HEK293 (cell line): ENCODE measurements around the gene VSIR.

ENCODE experiments used
- CTCF ChIA-PET: fragments of 350-600 bp; formaldehyde crosslinking; extraction: SDS; loops from one replicate; lab custom pipeline; 2021; ENCODE audit warnings: antibody characterized with exemption; lab: Yijun Ruan, JAX
- POLR2A ChIA-PET: fragments of 300-600 bp; formaldehyde crosslinking; extraction: SDS; loops from one replicate; lab custom pipeline; 2020; ENCODE audit warnings: antibody characterized with exemption, inconsistent platforms; lab: Yijun Ruan, JAX
- H3K27ac ChIP-seq: fragments of 200-500 bp; sonication (Bioruptor generic); 2 replicates; pipeline ENCODE4 v1.5.1; 2014; ENCODE audit warnings: low read depth, low read length, control low read depth, inconsistent platforms; ENCODE audit errors: extremely low read depth
- H3K36me3 ChIP-seq, 2 experiments: fragments of 200-500 bp in 1 of 2; sonication (Bioruptor generic) in 1 of 2; 1 replicate in 1 of 2; 2 replicates in 1 of 2; pipeline ENCODE4 v1.5.1; 2014 to 2017; ENCODE audit warnings: inconsistent platforms in 2 of 2, low read length in 2 of 2; ENCODE audit not compliant: control insufficient read depth in 2 of 2, insufficient read depth in 1 of 2
- H3K4me1 ChIP-seq: fragments of 200-500 bp; sonication (Bioruptor generic); 2 replicates; pipeline ENCODE4 v1.5.1; 2014; ENCODE audit warnings: mild to moderate bottlenecking, low read length, inconsistent platforms; ENCODE audit not compliant: control insufficient read depth, insufficient read depth
- H3K4me3 ChIP-seq: 2 replicates; pipeline ENCODE4 v1.5.1; 2011; ENCODE audit warnings: low read depth, mild to moderate bottlenecking, control low read depth, low read length, moderate library complexity
- H3K9me3 ChIP-seq: fragments of 200-500 bp; sonication (Bioruptor generic); 2 replicates; pipeline ENCODE4 v1.5.1; 2014; ENCODE audit warnings: low read depth, low read length, inconsistent platforms; ENCODE audit not compliant: control insufficient read depth, insufficient read depth
- IKZF3 ChIP-seq: fragments of 450-650 bp; IDR thresholded peaks from 2 replicates; pipeline ENCODE4 v1.5.0; 2018; ENCODE audit warnings: missing biosample characterization, mild to moderate bottlenecking, missing genetic modification characterization, moderate library complexity
- INSM2 ChIP-seq: fragments of 450-650 bp; formaldehyde crosslinking; IDR thresholded peaks from 2 replicates; pipeline ENCODE4 v1.5.1; 2016; ENCODE audit warnings: missing biosample characterization, missing genetic modification characterization
- SCRT1 ChIP-seq: fragments of 450-650 bp; formaldehyde crosslinking; IDR thresholded peaks from 2 replicates; pipeline ENCODE4 v1.5.1; 2016; ENCODE audit warnings: missing biosample characterization, missing genetic modification characterization, borderline replicate concordance
- SCRT2 ChIP-seq: fragments of 450-650 bp; formaldehyde crosslinking; IDR thresholded peaks from 2 replicates; pipeline ENCODE4 v1.5.1; 2016; ENCODE audit warnings: missing biosample characterization, missing genetic modification characterization
- SETDB1 ChIP-seq: IDR thresholded peaks from one replicate; pipeline ENCODE4 v1.6.1; 2017; ENCODE audit warnings: mild to moderate bottlenecking, low read length, moderate library complexity, mixed read lengths; ENCODE audit not compliant: insufficient read length
- SP2 ChIP-seq: fragments of 450-650 bp; formaldehyde crosslinking; IDR thresholded peaks from 2 replicates; pipeline ENCODE4 v1.5.1; 2016; ENCODE audit warnings: missing biosample characterization, missing genetic modification characterization
- TSHZ1 ChIP-seq: fragments of 450-650 bp; formaldehyde crosslinking; IDR thresholded peaks from 2 replicates; pipeline ENCODE4 v1.5.1; 2016; ENCODE audit warnings: missing biosample characterization, missing genetic modification characterization, borderline replicate concordance
- ZBTB7A ChIP-seq: fragments of 450-650 bp; formaldehyde crosslinking; IDR thresholded peaks from 2 replicates; pipeline ENCODE4 v1.5.1; 2016; ENCODE audit warnings: low read depth, missing biosample characterization, missing genetic modification characterization
- ZNF140 ChIP-seq: fragments of 450-650 bp; formaldehyde crosslinking; IDR thresholded peaks from 2 replicates; pipeline ENCODE4 v1.5.1; 2016; ENCODE audit warnings: missing biosample characterization, missing genetic modification characterization
- ZNF18 ChIP-seq: fragments of 450-650 bp; formaldehyde crosslinking; IDR thresholded peaks from 2 replicates; pipeline ENCODE4 v1.5.1; 2016; ENCODE audit warnings: missing biosample characterization, missing genetic modification characterization
- ZNF239 ChIP-seq: fragments of 450-650 bp; formaldehyde crosslinking; IDR thresholded peaks from 2 replicates; pipeline ENCODE4 v1.5.1; 2016; ENCODE audit warnings: missing biosample characterization, missing genetic modification characterization
- ZNF24 ChIP-seq: fragments of 450-650 bp; formaldehyde crosslinking; IDR thresholded peaks from 2 replicates; pipeline ENCODE4 v1.5.1; 2016; ENCODE audit warnings: missing biosample characterization, missing genetic modification characterization
- ZNF398 ChIP-seq: fragments of 450-650 bp; formaldehyde crosslinking; IDR thresholded peaks from 2 replicates; pipeline ENCODE4 v1.5.1; 2017; ENCODE audit warnings: missing biosample characterization, missing genetic modification characterization
- ZNF423 ChIP-seq: fragments of 450-650 bp; formaldehyde crosslinking; IDR thresholded peaks from 2 replicates; pipeline ENCODE4 v1.5.1; 2016; ENCODE audit warnings: missing biosample characterization, missing genetic modification characterization
- ZNF449 ChIP-seq: fragments of 450-650 bp; formaldehyde crosslinking; IDR thresholded peaks from 2 replicates; pipeline ENCODE4 v1.5.1; 2017; ENCODE audit warnings: missing biosample characterization, mild to moderate bottlenecking, missing genetic modification characterization, moderate library complexity
- ZNF518A ChIP-seq: fragments of 450-650 bp; formaldehyde crosslinking; conservative IDR thresholded peaks from 2 replicates; pipeline ENCODE4 v1.5.1; 2016; ENCODE audit warnings: low read depth, missing biosample characterization, missing genetic modification characterization
- ZNF768 ChIP-seq: fragments of 450-650 bp; formaldehyde crosslinking; IDR thresholded peaks from 2 replicates; pipeline ENCODE4 v1.5.1; 2018; ENCODE audit warnings: missing biosample characterization, mild to moderate bottlenecking, missing genetic modification characterization

VSIR gene

GRCh38 chr10:71744897-71745663 lies 28.2 kb downstream of the VSIR start:
- Histone ChIP-seq H3K36me3 (no peaks in the 10 kb centered on the region), H3K4me1 (no peaks in the 10 kb centered on the region), H3K4me3 (no peak overlapping the region), H3K27ac (no peak overlapping the region), H3K9me3 (no peaks in the 10 kb centered on the region)
- ChIA-PET CTCF (interaction anchor here (1.2 to 1.3 kb wide), 2 partner anchors 14 to 37 kb away, joined by 3 read pairs; no protein-coding TSS in a partner anchor), POLR2A (no interaction called here)
- TF ChIP-seq SCRT2 (tag by site-specific recombination), result peak; percentile 65
- TF ChIP-seq SCRT1 (tag by site-specific recombination), result 0 out of 2 replicates have a peak, but pooled peaks have one; percentile 32
- TF ChIP-seq SP2 (tag by site-specific recombination), result no peak
- TF ChIP-seq ZNF24 (tag by site-specific recombination), result 0 out of 2 replicates have a peak, but pooled peaks have one; percentile 23

- TF ChIP-seq SCRT2 (tag by site-specific recombination) (peak; percentile 84), ZNF24 (tag by site-specific recombination) (no peak), ZNF449 (tag by site-specific recombination) (no peak), ZNF423 (tag by site-specific recombination) (no peak), IKZF3 (no peak), TSHZ1 (tag by site-specific recombination) (no peak), ZNF768 (tag by site-specific recombination) (no peak), SETDB1 (no peak), ZBTB7A (no peak), SCRT1 (tag by site-specific recombination) (peak; percentile 51; the same call in 1 of the 2 replicates), ZNF398 (tag by site-specific recombination) (no peak), ZNF518A (tag by site-specific recombination) (no peak), ZNF239 (tag by site-specific recombination) (no peak), INSM2 (no peak), ZNF18 (no peak), ZNF140 (no peak)
- H3K36me3 ChIP-seq, result no peaks in the 10 kb centered on the region
- CTCF ChIA-PET, result no interaction called here
- H3K27ac ChIP-seq, result no peak overlapping the region
- POLR2A ChIA-PET, result no interaction called here
- no peaks in the 10 kb centered on the region for H3K4me1 ChIP-seq
- H3K4me3 ChIP-seq, result no peak overlapping the region
- H3K9me3 ChIP-seq, result no peaks in the 10 kb centered on the region
Observed at GRCh38 chr10:71743866-71744265, 29.5 kb downstream of the VSIR start.
